Esophagus squamous epithelium (tissue), 4 donors: ENCODE results near the gene NAPSA.

Experiments used
- CTCF ChIP-seq, 6 experiments: fragments of 450-650 bp in 4 of 6; fragments of 200-600 bp in 2 of 6; sonication (generic) in 2 of 6; IDR thresholded peaks; one replicate each; pipeline ENCODE4 v1.5.1; 2016 to 2019; ENCODE audit warnings: antibody characterized with exemption in 6 of 6, mild to moderate bottlenecking in 4 of 6, moderate library complexity in 4 of 6
- POLR2A ChIP-seq, 4 donors: fragments of 450-650 bp; IDR thresholded peaks; one replicate each; pipeline ENCODE4 v1.6.1; 2017; ENCODE audit warnings: antibody characterized with exemption in 4 of 4, mild to moderate bottlenecking in 4 of 4, moderate library complexity in 3 of 4

GRCh38 chr19:50319156-50319555 lies 46.3 kb downstream of the NAPSA start:
- TF ChIP-seq POLR2A (IDR thresholded peaks at IDR 0.05) (no peak), CTCF (IDR thresholded peaks at IDR 0.05) (no peak)
